GM15510 (cell line): ENCODE results near the gene TRMO.

Experiments used
- POLR2A ChIP-seq: IDR thresholded peaks from 3 replicates; pipeline ENCODE4 v1.6.1; 2011; ENCODE audit warnings: borderline replicate concordance; ENCODE audit not compliant: insufficient read length; ENCODE audit errors: extremely low read depth

TRMO gene

GRCh38 chr9:97892421-97892820 lies 29.9 kb downstream of the TRMO start:
- TF ChIP-seq POLR2A: no peak

GRCh38 chr9:97891736-97892135 lies 30.6 kb downstream of the TRMO start:
- no peak for TF ChIP-seq POLR2A

GRCh38 chr9:97889941-97890887 lies 32.1 kb downstream of the TRMO start:
- TF ChIP-seq POLR2A: no peak

DNA sequence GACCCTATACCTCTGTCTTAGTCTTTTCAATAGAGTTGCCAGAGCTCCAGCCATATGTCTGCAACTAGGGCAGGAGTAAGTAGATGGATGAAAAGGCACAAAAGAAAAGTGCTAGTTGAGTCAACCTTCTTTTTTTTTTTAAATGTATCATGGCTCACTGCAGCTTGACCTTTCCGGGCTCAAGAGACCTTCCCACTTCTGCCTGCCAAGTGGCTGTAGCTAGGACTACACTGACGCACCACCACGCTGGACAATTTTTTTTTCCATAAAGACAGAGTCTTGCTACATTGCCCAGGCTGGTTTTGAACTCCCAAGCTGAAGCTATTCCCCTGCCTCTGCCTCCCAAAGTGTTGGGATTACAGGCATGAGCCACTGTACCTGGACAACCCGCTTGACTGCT lies 42.0 kb downstream of the TRMO start:
- TF ChIP-seq POLR2A: no peak

DNA sequence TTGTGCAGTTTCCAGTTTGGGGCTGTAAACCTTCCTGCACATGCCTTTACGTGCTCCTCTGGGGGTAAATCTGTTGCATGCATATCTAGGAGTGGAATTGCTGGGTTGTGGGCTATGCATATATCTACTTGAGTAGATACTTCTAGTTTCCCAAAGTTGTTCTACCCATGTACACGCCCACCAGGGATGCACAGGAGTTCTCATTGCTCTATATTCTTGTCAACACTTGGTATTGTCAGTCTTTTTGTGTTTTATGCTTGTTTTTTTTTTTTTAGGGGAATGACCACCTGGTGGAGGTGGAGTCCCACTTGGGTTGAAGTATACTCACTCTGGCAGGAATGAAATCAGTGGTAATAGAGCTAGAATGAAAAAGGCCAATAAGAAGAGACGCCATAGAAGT lies 46.2 kb downstream of the TRMO start:
- no peak for TF ChIP-seq POLR2A

GRCh38 chr9:97875111-97875510 lies 47.2 kb downstream of the TRMO start:
- TF ChIP-seq POLR2A: no peak

GRCh38 chr9:97874624-97875023 lies 47.7 kb downstream of the TRMO start:
- TF ChIP-seq POLR2A: no peak

DNA sequence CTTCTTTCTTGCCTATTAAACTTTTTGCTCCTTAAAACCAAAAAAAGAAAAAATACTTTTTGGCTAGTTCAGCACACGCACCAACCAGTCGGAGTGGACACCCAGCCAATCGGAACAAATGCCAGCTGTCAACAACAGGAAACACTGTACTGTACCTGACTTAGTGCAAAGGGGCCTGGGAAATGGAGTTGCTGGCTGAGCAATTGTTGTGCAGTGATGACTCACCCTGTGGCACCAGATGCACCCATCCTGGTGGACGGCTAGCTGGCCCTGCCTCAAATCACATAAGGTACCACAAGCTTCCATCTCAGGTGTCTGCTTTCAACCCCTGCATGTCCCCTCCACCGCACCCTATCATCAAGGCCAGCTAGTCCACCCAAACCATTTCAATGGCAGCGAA lies 48.4 kb downstream of the TRMO start:
- TF ChIP-seq POLR2A: no peak

- TF ChIP-seq POLR2A: no peak
Observed at GRCh38 chr9:97873425-97873824, 48.9 kb downstream of the TRMO start.

GRCh38 chr9:97868859-97869258 lies 53.4 kb downstream of the TRMO start:
- TF ChIP-seq POLR2A: no peak

GRCh38 chr9:97866848-97867247 lies 55.5 kb downstream of the TRMO start:
- no peak for TF ChIP-seq POLR2A

DNA sequence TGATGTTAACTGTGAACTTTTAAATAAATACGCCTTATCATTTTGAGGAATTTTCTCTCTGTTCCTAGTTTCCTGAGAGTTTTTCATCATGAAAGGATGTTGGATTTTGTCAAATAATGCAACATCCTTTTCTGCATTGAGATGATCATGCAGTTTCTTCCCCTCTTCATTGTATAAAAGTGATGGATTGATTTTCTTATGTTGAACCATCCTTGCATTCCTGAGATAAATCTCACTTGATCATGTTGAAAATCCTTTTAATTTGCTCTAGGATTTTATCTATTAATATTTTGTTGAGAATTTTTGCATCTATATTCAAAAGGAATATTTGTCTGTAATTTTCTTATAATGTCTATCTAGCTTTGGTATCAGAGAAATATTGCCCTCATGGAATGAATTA lies 56.0 kb downstream of the TRMO start:
- no peak for TF ChIP-seq POLR2A

- no peak for TF ChIP-seq POLR2A
Observed at GRCh38 chr9:97864396-97864795, 57.9 kb downstream of the TRMO start.

- no peak for TF ChIP-seq POLR2A
Observed at GRCh38 chr9:97863314-97863713, 59.0 kb downstream of the TRMO start.

- no peak for TF ChIP-seq POLR2A
Observed at GRCh38 chr9:97861148-97861475, 61.2 kb downstream of the TRMO start.

- no peak for TF ChIP-seq POLR2A
Observed at GRCh38 chr9:97860451-97861147, 61.7 kb downstream of the TRMO start.
